Activated naive CD8-positive, alpha-beta T cell treated with anti-CD3 and anti-CD28 coated beads, Interleukin-2, amount 50 U/mL, for 24 hours (primary cell): ENCODE results near the gene ATP8B3.

Experiments
- ATAC-seq: fragments of 150-1000 bp; cut with Tn5 transposase; one replicate; pipeline ENCODE4 v1.10.0; 2021
- DNase-seq: peaks from one replicate; pipeline ENCODE4 v3.0.0; 2021
- H3K27ac Mint-ChIP-seq: one replicate; pipeline ENCODE4 v1.8.0; 2021; ENCODE audit warnings: mild to moderate bottlenecking, mixed read lengths
- H3K27me3 Mint-ChIP-seq: one replicate; pipeline ENCODE4 v1.8.0; 2021; ENCODE audit warnings: mixed read lengths
- H3K36me3 Mint-ChIP-seq: one replicate; pipeline ENCODE4 v1.8.0; 2021; ENCODE audit warnings: low read depth, mixed read lengths
- H3K4me1 Mint-ChIP-seq: one replicate; pipeline ENCODE4 v1.8.0; 2021; ENCODE audit warnings: mixed read lengths
- H3K4me3 Mint-ChIP-seq: one replicate; pipeline ENCODE4 v1.8.0; 2021; ENCODE audit warnings: mild to moderate bottlenecking, moderate library complexity, mixed read lengths
- H3K9me3 Mint-ChIP-seq: one replicate; pipeline ENCODE4 v1.8.0; 2021; ENCODE audit warnings: mixed read lengths

ATP8B3 gene

GRCh38 chr19:1760020-1760419 lies 52.1 kb downstream of the ATP8B3 start:
- no peaks in the 10 kb centered on the region for H3K9me3 Mint-ChIP-seq
- H3K4me1 Mint-ChIP-seq, result peaks cover 12% of the 10 kb centered on the region
- peaks cover 2% of the 10 kb centered on the region for H3K36me3 Mint-ChIP-seq
- ATAC-seq (no peak), DNase-seq (no peak)
- no peak overlapping the region for H3K27ac Mint-ChIP-seq
- H3K27me3 Mint-ChIP-seq, result peaks cover 73% of the 10 kb centered on the region
- H3K4me3 Mint-ChIP-seq, result no peak overlapping the region

GRCh38 chr19:1758959-1759903 lies 52.8 kb downstream of the ATP8B3 start:
- Mint-ChIP-seq H3K27me3 (peaks cover 68% of the 10 kb centered on the region), H3K4me3 (no peak overlapping the region), H3K36me3 (peaks cover 2% of the 10 kb centered on the region), H3K27ac (no peak overlapping the region), H3K9me3 (no peaks in the 10 kb centered on the region), H3K4me1 (peaks cover 12% of the 10 kb centered on the region)
- no peak for DNase-seq
- ATAC-seq, result no peak

- no peaks in the 10 kb centered on the region for H3K9me3 Mint-ChIP-seq
- no peak overlapping the region for H3K4me3 Mint-ChIP-seq
- H3K27ac Mint-ChIP-seq, result no peak overlapping the region
- no peak for DNase-seq
- H3K27me3 Mint-ChIP-seq, result peaks cover 58% of the 10 kb centered on the region
- no peak for ATAC-seq
- peaks cover 2% of the 10 kb centered on the region for H3K36me3 Mint-ChIP-seq
- peaks cover 5% of the 10 kb centered on the region for H3K4me1 Mint-ChIP-seq
Measured at GRCh38 chr19:1758231-1758577, 53.9 kb downstream of the ATP8B3 start.

GRCh38 chr19:1757468-1758230 lies 54.4 kb downstream of the ATP8B3 start:
- ATAC-seq (no peak), DNase-seq (no peak)
- no peak overlapping the region for H3K4me3 Mint-ChIP-seq
- H3K27ac Mint-ChIP-seq, result no peak overlapping the region
- peaks cover 6% of the 10 kb centered on the region for H3K4me1 Mint-ChIP-seq
- H3K36me3 Mint-ChIP-seq, result peaks cover 2% of the 10 kb centered on the region
- H3K9me3 Mint-ChIP-seq, result no peaks in the 10 kb centered on the region
- H3K27me3 Mint-ChIP-seq, result peaks cover 58% of the 10 kb centered on the region

GRCh38 chr19:1756705-1757465 lies 55.2 kb downstream of the ATP8B3 start:
- Mint-ChIP-seq H3K4me3 (no peak overlapping the region), H3K9me3 (no peaks in the 10 kb centered on the region), H3K4me1 (peaks cover 6% of the 10 kb centered on the region), H3K27me3 (peaks cover 63% of the 10 kb centered on the region), H3K27ac (peak overlapping the region; percentile 22), H3K36me3 (peaks cover 2% of the 10 kb centered on the region)
- ATAC-seq (no peak), DNase-seq (no peak)

- Mint-ChIP-seq H3K27ac (no peak overlapping the region), H3K9me3 (no peaks in the 10 kb centered on the region), H3K27me3 (peaks cover 63% of the 10 kb centered on the region), H3K4me1 (peaks cover 6% of the 10 kb centered on the region), H3K36me3 (peaks cover 2% of the 10 kb centered on the region), H3K4me3 (no peak overlapping the region)
- no peak for ATAC-seq
- no peak for DNase-seq
Measured at GRCh38 chr19:1756264-1756663, 55.8 kb downstream of the ATP8B3 start.

- Mint-ChIP-seq H3K27ac (no peak overlapping the region), H3K36me3 (peaks cover 2% of the 10 kb centered on the region), H3K4me3 (no peak overlapping the region), H3K27me3 (peaks cover 63% of the 10 kb centered on the region), H3K9me3 (no peaks in the 10 kb centered on the region), H3K4me1 (peaks cover 6% of the 10 kb centered on the region)
- DNase-seq (no peak), ATAC-seq (no peak)
Measured at GRCh38 chr19:1755467-1756171, 56.5 kb downstream of the ATP8B3 start.

- Mint-ChIP-seq H3K4me3 (no peak overlapping the region), H3K36me3 (peaks cover 2% of the 10 kb centered on the region), H3K27ac (no peak overlapping the region), H3K4me1 (peaks cover 12% of the 10 kb centered on the region), H3K27me3 (peaks cover 66% of the 10 kb centered on the region), H3K9me3 (no peaks in the 10 kb centered on the region)
- DNase-seq (no peak), ATAC-seq (no peak)
Measured at GRCh38 chr19:1754636-1755466, 57.2 kb downstream of the ATP8B3 start.

GRCh38 chr19:1754018-1754635 lies 57.9 kb downstream of the ATP8B3 start:
- Mint-ChIP-seq H3K9me3 (no peaks in the 10 kb centered on the region), H3K4me1 (peaks cover 12% of the 10 kb centered on the region), H3K27ac (no peak overlapping the region), H3K27me3 (peaks cover 60% of the 10 kb centered on the region), H3K36me3 (peaks cover 2% of the 10 kb centered on the region), H3K4me3 (no peak overlapping the region)
- DNase-seq (no peak), ATAC-seq (no peak)

- peaks cover 54% of the 10 kb centered on the region for H3K27me3 Mint-ChIP-seq
- peaks cover 2% of the 10 kb centered on the region for H3K36me3 Mint-ChIP-seq
- H3K4me3 Mint-ChIP-seq, result no peak within 1 kb of the TSS
- H3K9me3 Mint-ChIP-seq, result no peaks in the 10 kb centered on the region
- no peak within 1 kb of the TSS for H3K27ac Mint-ChIP-seq
- DNase-seq, result no peak
- peak; percentile 20 for ATAC-seq
- peaks cover 12% of the 10 kb centered on the region for H3K4me1 Mint-ChIP-seq
Measured at GRCh38 chr19:1752757-1753728, 59.0 kb downstream of the ATP8B3 start, which contains the start of gene ONECUT3. ONECUT3 (plus strand) TSS chr19:1753506; CDS start chr19:1753663, 157 bp downstream.

- Mint-ChIP-seq H3K4me1 (peaks cover 21% of the 10 kb centered on the region), H3K9me3 (no peaks in the 10 kb centered on the region), H3K36me3 (peaks cover 2% of the 10 kb centered on the region), H3K4me3 (no peak overlapping the region), H3K27me3 (peaks cover 54% of the 10 kb centered on the region), H3K27ac (no peak overlapping the region)
- DNase-seq (no peak), ATAC-seq (no peak)
Measured at GRCh38 chr19:1752009-1752756, 59.9 kb downstream of the ATP8B3 start.
